MCF 10A (cell line): ENCODE measurements around the gene DPEP3. TPM values are rescaled to one million over a fixed set of nuclear protein-coding genes. Genes with fewer than 3 reads are reported as not detected.

Experiments used
- BruUV-seq: library from RNA; stranded (reverse); fragments of 400-500 nt; replicated peaks from 2 replicates; lab custom pipeline; 2021; lab: Mats Ljungman, UMichigan
- CTCF ChIA-PET: fragments of 300-600 bp; sonication (Branson Sonifier 250); formaldehyde crosslinking; extraction: SDS; loops from one replicate; lab custom pipeline; 2021; ENCODE audit warnings: antibody characterized with exemption, inconsistent platforms; lab: Yijun Ruan, JAX
- POLR2A ChIA-PET: fragments of 300-600, 350-650 bp; sonication (Branson Sonifier 250); formaldehyde crosslinking; extraction: SDS; loops from one replicate; lab custom pipeline; 2020; ENCODE audit warnings: antibody characterized with exemption, inconsistent platforms; lab: Yijun Ruan, JAX
- DNase-seq: peaks from one replicate; pipeline ENCODE4 v3.0.0-alpha.2; 2018; ENCODE audit not compliant: unreplicated experiment
- H3K27ac Mint-ChIP-seq: one replicate; pipeline ENCODE4 v1.8.0; 2022; ENCODE audit warnings: mild to moderate bottlenecking, low read depth, mixed read lengths; ENCODE audit not compliant: unreplicated experiment
- H3K27me3 Mint-ChIP-seq: one replicate; pipeline ENCODE4 v1.8.0; 2022; ENCODE audit warnings: mixed read lengths; ENCODE audit not compliant: insufficient read depth, unreplicated experiment
- H3K36me3 Mint-ChIP-seq: one replicate; pipeline ENCODE4 v1.8.0; 2022; ENCODE audit warnings: mild to moderate bottlenecking, moderate library complexity, mixed read lengths; ENCODE audit not compliant: insufficient read depth, unreplicated experiment
- H3K4me1 Mint-ChIP-seq: one replicate; pipeline ENCODE4 v1.8.0; 2022; ENCODE audit warnings: mixed read lengths; ENCODE audit not compliant: insufficient read depth, unreplicated experiment
- H3K4me3 Mint-ChIP-seq: one replicate; pipeline ENCODE4 v1.8.0; 2022; ENCODE audit warnings: mild to moderate bottlenecking, moderate library complexity, mixed read lengths; ENCODE audit not compliant: unreplicated experiment
- H3K9me3 Mint-ChIP-seq: one replicate; pipeline ENCODE4 v1.8.0; 2022; ENCODE audit warnings: mixed read lengths; ENCODE audit not compliant: unreplicated experiment
- intact Hi-C: fragments of 100-400 bp; cut with micrococcal nuclease; formaldehyde crosslinking; loops from 2 replicates; pipeline ENCODE4 v1.14.1; 2022
- total RNA-seq: library from RNA; stranded (reverse); gene quantifications from 2 replicates; pipeline ENCODE4 v1.2.3, GENCODE V29; 2022
- TF ChIP-seq, protein P1 (sequence below): fragments of 200-600 bp; IDR thresholded peaks from one replicate; pipeline ENCODE4 v1.8.0; 2022; ENCODE audit warnings: antibody characterized with exemption, mild to moderate bottlenecking; ENCODE audit not compliant: unreplicated experiment

DPEP3 gene
- total RNA-seq, 1 experiment from 2014 or later: not detected

DNA sequence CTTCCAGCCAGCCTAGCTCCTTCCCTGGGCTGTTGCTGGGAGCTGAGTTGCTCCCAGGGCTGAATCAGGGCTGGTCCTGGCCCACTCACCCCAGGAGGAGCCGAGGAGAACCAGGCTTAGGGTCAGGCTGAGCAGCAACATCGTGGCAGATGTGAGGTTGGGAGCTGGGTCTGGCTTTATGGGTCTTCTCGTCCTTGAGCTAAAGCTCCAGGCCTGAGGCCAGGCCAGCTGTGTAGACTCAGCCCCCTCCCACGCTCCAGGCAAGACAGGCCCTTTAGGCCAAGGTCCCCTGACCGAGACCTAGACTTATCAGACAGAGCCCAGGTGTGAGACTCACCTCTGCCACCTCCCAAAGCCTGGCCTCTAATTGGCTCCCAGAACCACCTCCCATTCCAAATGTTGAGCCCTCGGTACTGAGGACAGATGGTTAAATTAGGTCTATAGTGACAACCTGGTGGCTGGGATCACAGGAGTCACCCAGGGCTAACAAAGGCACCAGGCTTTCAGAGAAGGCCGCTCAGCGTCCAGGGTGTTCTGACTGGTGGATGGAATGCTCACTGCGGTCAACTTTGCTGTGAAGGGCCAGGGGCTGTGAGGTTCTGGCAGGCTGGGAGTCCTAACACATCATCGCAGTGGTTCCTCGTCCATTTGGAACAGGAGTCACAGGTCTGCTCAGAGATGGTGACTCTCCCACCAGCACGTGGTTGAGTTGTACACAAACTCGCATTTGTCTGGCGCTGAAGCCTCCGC, 48.4 kb downstream of the DPEP3 start, which contains the start of gene CTRL:
TSS of gene CTRL (minus strand) at position 151 of the 750 bp plus-strand sequence. CDS start at position 141, 10 bp downstream.
- ChIA-PET CTCF (interaction anchor here (0.8 to 3.5 kb wide), 3 partner anchors 38 to 116 kb away, joined by 4 to 22 read pairs (median 4); no protein-coding TSS in a partner anchor), POLR2A (interaction anchor here (1.1 kb wide), 1 partner anchor 125 kb away, joined by 3 read pairs; the partner anchor contains the start of genes RANBP10 and TSNAXIP1)
- no peak for DNase-seq
- no peak within 1 kb of the TSS for H3K27ac Mint-ChIP-seq
- no TSS peak for BruUV-seq
- TF ChIP-seq, protein P1, sequence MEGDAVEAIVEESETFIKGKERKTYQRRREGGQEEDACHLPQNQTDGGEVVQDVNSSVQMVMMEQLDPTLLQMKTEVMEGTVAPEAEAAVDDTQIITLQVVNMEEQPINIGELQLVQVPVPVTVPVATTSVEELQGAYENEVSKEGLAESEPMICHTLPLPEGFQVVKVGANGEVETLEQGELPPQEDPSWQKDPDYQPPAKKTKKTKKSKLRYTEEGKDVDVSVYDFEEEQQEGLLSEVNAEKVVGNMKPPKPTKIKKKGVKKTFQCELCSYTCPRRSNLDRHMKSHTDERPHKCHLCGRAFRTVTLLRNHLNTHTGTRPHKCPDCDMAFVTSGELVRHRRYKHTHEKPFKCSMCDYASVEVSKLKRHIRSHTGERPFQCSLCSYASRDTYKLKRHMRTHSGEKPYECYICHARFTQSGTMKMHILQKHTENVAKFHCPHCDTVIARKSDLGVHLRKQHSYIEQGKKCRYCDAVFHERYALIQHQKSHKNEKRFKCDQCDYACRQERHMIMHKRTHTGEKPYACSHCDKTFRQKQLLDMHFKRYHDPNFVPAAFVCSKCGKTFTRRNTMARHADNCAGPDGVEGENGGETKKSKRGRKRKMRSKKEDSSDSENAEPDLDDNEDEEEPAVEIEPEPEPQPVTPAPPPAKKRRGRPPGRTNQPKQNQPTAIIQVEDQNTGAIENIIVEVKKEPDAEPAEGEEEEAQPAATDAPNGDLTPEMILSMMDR: no peak
- H3K36me3 Mint-ChIP-seq: peaks cover 50% of the 10 kb centered on the region
- intact Hi-C loops: no loop called here
- H3K9me3 Mint-ChIP-seq: no peaks in the 10 kb centered on the region
- peaks cover 21% of the 10 kb centered on the region for H3K4me1 Mint-ChIP-seq
- H3K4me3 Mint-ChIP-seq: no peak within 1 kb of the TSS
- H3K27me3 Mint-ChIP-seq: no peaks in the 10 kb centered on the region

GRCh38 chr16:67930678-67931211, 49.6 kb downstream of the DPEP3 start:
- no peak for DNase-seq
- no peaks in the 10 kb centered on the region for H3K27me3 Mint-ChIP-seq
- H3K27ac Mint-ChIP-seq: no peak overlapping the region
- H3K4me1 Mint-ChIP-seq: peaks cover 18% of the 10 kb centered on the region
- H3K9me3 Mint-ChIP-seq: no peaks in the 10 kb centered on the region
- peaks cover 38% of the 10 kb centered on the region for H3K36me3 Mint-ChIP-seq
- BruUV-seq: no TSS peak
- H3K4me3 Mint-ChIP-seq: no peak overlapping the region
- POLR2A ChIA-PET: interaction anchor here (1.1 kb wide), 1 partner anchor 124 kb away, joined by 3 read pairs; the partner anchor contains the start of genes RANBP10 and TSNAXIP1
- TF ChIP-seq, protein P1: no peak
- CTCF ChIA-PET: interaction anchor here (0.6 to 3.5 kb wide), 7 partner anchors 37 to 410 kb away, joined by 3 to 22 read pairs (median 4); partner anchors contain the start of gene CTCF
- intact Hi-C loops: no loop called here

- ChIA-PET POLR2A (no interaction called here), CTCF (interaction anchor here (0.6 to 6.1 kb wide), 6 partner anchors 12 to 409 kb away, joined by 3 to 67 read pairs (median 8); partner anchors contain the start of genes CTCF and NRN1L)
- no TSS peak for BruUV-seq
- intact Hi-C loops: no loop called here
- Mint-ChIP-seq H3K9me3 (no peaks in the 10 kb centered on the region), H3K4me1 (peaks cover 15% of the 10 kb centered on the region), H3K36me3 (peaks cover 33% of the 10 kb centered on the region), H3K4me3 (no peak overlapping the region), H3K27me3 (no peaks in the 10 kb centered on the region), H3K27ac (no peak overlapping the region)
- DNase-seq: no peak
- TF ChIP-seq, protein P1: no peak
Measured at GRCh38 chr16:67930191-67930590, 50.1 kb downstream of the DPEP3 start.
